ENCODE measurements around the gene MATCAP1. TPM values are rescaled to one million over a fixed set of nuclear protein-coding genes. Genes with fewer than 3 reads are reported as not detected.

The MATCAP1 gene
- 14.8 and 15.3 TPM in 2 replicates for polyA plus RNA-seq (2013)

DNA sequence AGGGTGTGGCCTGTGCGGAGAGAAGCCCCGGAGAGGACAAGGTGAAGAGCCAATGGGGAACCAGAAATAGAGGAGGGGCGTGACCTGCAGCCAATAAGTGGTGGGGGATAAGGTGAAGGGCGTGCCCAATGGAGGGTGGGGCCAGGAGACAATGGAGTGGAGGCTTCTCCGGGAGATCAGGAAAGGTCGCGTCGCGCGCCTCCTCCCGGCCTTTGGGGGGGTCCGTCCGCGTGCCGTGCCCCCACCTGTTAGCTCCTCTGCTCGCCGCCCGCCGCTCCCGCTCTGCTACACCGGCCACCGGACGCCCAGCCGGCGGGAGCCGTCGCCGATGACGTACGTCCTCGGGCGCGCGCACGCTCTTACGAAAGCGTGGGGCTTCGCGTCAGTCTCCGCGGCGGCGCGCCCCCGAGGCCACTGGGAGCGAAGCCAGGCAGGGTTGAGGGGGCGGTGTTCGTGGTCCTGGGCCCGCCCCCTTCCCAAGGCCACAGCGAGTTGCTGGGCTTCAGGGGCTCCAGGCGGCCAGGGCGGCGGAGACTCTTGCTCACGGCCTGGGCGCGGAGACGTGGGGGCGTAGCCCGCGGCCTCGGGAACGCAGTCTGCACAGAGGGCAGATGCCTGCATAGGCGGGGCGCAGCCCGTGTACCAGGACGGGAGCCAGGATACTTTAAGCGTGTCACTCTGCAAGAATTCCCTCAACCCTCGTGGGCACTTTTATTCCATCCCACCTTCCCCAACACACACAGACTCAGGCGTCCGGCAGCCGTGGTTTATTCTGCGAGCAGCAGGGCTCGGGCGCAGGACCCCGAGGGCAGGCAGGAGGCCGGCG is at the start of gene MATCAP1:
MATCAP1 (minus strand) TSS at position 337 of the 826 bp plus-strand sequence. CDS start 3,353 bp downstream, outside the sequence.
- no CpG with 5 or more reads among the region's 77 CpGs for WGBS (ENCODE audit: extremely low coverage, insufficient coverage, insufficient read length)

DNA sequence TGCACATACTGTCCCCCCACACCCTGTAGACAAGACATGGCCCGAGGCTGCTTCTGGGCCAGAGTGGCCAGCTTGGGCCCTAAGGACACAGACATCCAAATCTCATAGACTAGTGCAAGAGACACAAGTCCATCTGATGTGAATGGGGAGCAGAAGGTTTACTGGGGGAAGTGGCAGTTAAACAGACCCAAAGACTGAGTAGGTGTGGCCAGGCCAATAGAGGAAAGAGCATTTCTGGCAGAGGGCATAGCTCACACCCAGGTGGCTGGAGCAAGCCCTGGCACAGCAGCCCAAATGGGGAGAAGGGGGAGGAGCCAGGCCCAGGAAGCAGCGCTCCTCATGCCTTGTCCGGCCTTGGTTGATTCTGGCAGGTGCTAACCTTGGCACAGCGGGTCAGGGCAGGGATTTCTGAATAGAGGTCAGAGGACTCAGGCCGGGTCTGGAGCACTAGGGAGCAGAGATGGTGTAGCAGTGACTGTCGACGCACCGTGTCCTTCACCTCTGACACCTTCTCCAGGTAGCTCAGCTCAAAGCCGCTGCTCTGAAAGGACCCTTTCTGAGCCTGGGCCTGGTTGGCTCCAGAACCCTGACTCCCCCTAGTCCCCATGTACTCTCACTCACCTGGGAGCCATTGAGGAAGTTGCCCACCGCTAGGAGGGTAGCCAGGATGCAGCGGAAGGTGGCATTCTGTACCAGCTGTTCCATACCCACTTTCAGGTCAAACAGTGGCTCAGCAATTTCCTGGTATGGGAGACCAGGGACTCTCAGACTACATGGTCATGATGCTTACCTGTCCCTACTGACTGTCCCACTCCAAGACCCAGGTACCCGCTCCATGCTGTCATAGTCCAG is 47.3 kb upstream of the MATCAP1 start:
- Histone ChIP-seq H3K18ac (ENCODE audit: low read length) (no peak overlapping the region), H2AFZ (ENCODE audit: insufficient read depth, low read length, poor library complexity) (no peak overlapping the region), H2BK120ac (ENCODE audit: insufficient read depth, low read length, poor library complexity) (no peak overlapping the region), H2BK5ac (ENCODE audit: low read depth, low read length, poor library complexity) (no peak overlapping the region), H2BK12ac (ENCODE audit: low read length) (no peak overlapping the region), H3K79me1 (ENCODE audit: low read length) (peaks cover 8% of the 10 kb centered on the region), H3K23ac (ENCODE audit: low read length) (no peak overlapping the region), H4K8ac (ENCODE audit: low read depth, low read length) (no peak overlapping the region), H4K12ac (ENCODE audit: low read depth, low read length) (no peak overlapping the region), H3K14ac (ENCODE audit: low read length) (no peak overlapping the region), H3K9ac (ENCODE audit: low read length) (no peak overlapping the region), H3K27me3 (ENCODE audit: insufficient read depth, low read length) (no peaks in the 10 kb centered on the region), H4K91ac (ENCODE audit: low read depth, low read length) (no peak overlapping the region), H3K4me1 (ENCODE audit: control insufficient read depth in 1 of 2, insufficient read depth in 2 of 2, low read length in 2 of 2) (peaks cover 10 to 12% of the 10 kb centered on the region in 2 experiments), H3K9me3 (ENCODE audit: insufficient read depth, low read depth, low read length) (no peaks in the 10 kb centered on the region), H3K4ac (ENCODE audit: low read depth, low read length) (no peak overlapping the region), H3K79me2 (ENCODE audit: control insufficient read depth, insufficient read depth, low read length, poor library complexity) (peaks cover 9% of the 10 kb centered on the region), H3K4me3 (ENCODE audit: low read depth, low read length) (no peak overlapping the region), H3K4me2 (ENCODE audit: low read length) (no peak overlapping the region), H2AK5ac (ENCODE audit: low read length) (no peak overlapping the region), H3K36me3 (ENCODE audit: control insufficient read depth in 1 of 2, insufficient read depth in 2 of 2, low read length in 2 of 2) (peaks cover 51 to 54% of the 10 kb centered on the region in 2 experiments), H3K27ac (ENCODE audit: low read depth, low read length) (no peak overlapping the region)
- no peak for DNase-seq
- no CpG with 5 or more reads among the region's 12 CpGs for WGBS (ENCODE audit: extremely low coverage, insufficient coverage, insufficient read length)

More for the DNA sequence above, at the start of gene MATCAP1:
- peak within 1 kb of the TSS; percentile 94 for H2AFZ ChIP-seq (ENCODE audit: insufficient read depth, low read length, poor library complexity)
- peak within 1 kb of the TSS; percentile 95 for H3K4me3 ChIP-seq (ENCODE audit: low read depth, low read length)
- peak; percentile 98 to 99 for DNase-seq
- H3K14ac ChIP-seq (ENCODE audit: low read length) = peak within 1 kb of the TSS; percentile 93
- no peaks in the 10 kb centered on the region for H3K36me3 ChIP-seq (ENCODE audit: control insufficient read depth in 1 of 2, insufficient read depth in 2 of 2, low read length in 2 of 2)
- H3K27me3 ChIP-seq (ENCODE audit: insufficient read depth, low read length) = peaks cover 3% of the 10 kb centered on the region
- peak within 1 kb of the TSS; percentile 93 for H4K12ac ChIP-seq (ENCODE audit: low read depth, low read length)
- peaks cover 4% of the 10 kb centered on the region for H3K79me2 ChIP-seq (ENCODE audit: control insufficient read depth, insufficient read depth, low read length, poor library complexity)
- H2BK12ac ChIP-seq (ENCODE audit: low read length) = no peak within 1 kb of the TSS
- peak within 1 kb of the TSS; percentile 94 for H4K8ac ChIP-seq (ENCODE audit: low read depth, low read length)
- H3K9ac ChIP-seq (ENCODE audit: low read length) = peak within 1 kb of the TSS; percentile 81
- no peak within 1 kb of the TSS for H2AK5ac ChIP-seq (ENCODE audit: low read length)
- peak within 1 kb of the TSS; percentile 97 for H4K91ac ChIP-seq (ENCODE audit: low read depth, low read length)
- H3K27ac ChIP-seq (ENCODE audit: low read depth, low read length) = peak within 1 kb of the TSS; percentile 78
- no peak within 1 kb of the TSS for H3K23ac ChIP-seq (ENCODE audit: low read length)
- peak within 1 kb of the TSS; percentile 87 for H2BK120ac ChIP-seq (ENCODE audit: insufficient read depth, low read length, poor library complexity)
- peak within 1 kb of the TSS; percentile 53 for H3K4ac ChIP-seq (ENCODE audit: low read depth, low read length)
- peak within 1 kb of the TSS; percentile 94 for H3K18ac ChIP-seq (ENCODE audit: low read length)
- H2BK5ac ChIP-seq (ENCODE audit: low read depth, low read length, poor library complexity) = peak within 1 kb of the TSS; percentile 97
- peaks cover 9% of the 10 kb centered on the region for H3K9me3 ChIP-seq (ENCODE audit: insufficient read depth, low read depth, low read length)
- H3K4me1 ChIP-seq (ENCODE audit: control insufficient read depth in 1 of 2, insufficient read depth in 2 of 2, low read length in 2 of 2) = peaks cover 26 to 38% of the 10 kb centered on the region in 2 experiments
- H3K4me2 ChIP-seq (ENCODE audit: low read length) = peak within 1 kb of the TSS; percentile 85
- H3K79me1 ChIP-seq (ENCODE audit: low read length) = peaks cover 10% of the 10 kb centered on the region

DNA sequence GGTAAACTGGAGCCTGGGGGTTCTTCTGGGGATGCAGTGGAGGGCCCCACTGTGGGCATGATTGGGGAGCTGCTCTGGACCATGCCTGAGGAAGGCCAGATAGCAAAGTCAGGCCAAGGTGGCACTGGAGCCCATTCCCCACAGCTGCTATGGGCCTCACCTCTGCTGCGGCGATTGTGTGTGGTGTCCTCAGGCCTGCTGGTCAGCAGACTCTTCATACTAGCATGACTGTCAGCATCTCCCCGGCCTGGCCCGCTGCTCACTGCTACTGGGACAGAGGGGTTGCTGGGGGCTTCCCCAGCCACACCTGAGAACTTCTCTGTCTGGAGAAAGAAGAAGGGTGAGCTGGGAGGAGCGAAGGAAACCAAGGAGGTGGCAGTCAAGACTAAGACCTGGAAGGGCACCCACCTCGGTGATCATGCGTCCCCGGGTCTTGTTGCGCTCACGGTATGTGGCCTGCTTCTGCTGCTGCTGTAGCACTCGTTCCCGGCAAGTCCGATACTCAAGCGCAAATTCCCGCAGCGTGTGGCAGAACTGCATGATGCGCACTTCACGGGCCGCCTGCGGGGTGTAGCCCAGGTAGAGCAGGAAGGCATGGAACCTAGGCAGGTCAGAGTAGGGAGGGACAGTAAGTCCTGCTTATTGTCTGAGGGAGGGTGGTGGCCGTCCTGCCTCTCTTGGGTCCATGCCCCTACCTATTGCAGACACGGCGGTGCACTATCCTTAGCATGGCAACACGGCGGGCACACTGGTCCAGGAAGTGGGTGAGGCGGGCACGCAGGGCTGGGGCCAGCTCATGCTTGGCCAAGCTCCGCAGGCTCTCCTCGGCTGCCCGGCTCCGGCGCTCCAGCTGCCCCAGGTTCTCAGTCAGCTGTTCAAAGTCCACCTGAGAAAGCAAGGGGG is 46.4 kb upstream of the MATCAP1 start:
- no peak overlapping the region for H2BK12ac ChIP-seq (ENCODE audit: low read length)
- no peak overlapping the region for H3K27ac ChIP-seq (ENCODE audit: low read depth, low read length)
- no peak overlapping the region for H2AFZ ChIP-seq (ENCODE audit: insufficient read depth, low read length, poor library complexity)
- no peak overlapping the region for H3K4me3 ChIP-seq (ENCODE audit: low read depth, low read length)
- no peak overlapping the region for H3K18ac ChIP-seq (ENCODE audit: low read length)
- H3K23ac ChIP-seq (ENCODE audit: low read length) = no peak overlapping the region
- no peaks in the 10 kb centered on the region for H3K9me3 ChIP-seq (ENCODE audit: insufficient read depth, low read depth, low read length)
- no peak overlapping the region for H2AK5ac ChIP-seq (ENCODE audit: low read length)
- no peak overlapping the region for H3K4me2 ChIP-seq (ENCODE audit: low read length)
- peaks cover 10 to 12% of the 10 kb centered on the region in 2 experiments for H3K4me1 ChIP-seq (ENCODE audit: control insufficient read depth in 1 of 2, insufficient read depth in 2 of 2, low read length in 2 of 2)
- H4K91ac ChIP-seq (ENCODE audit: low read depth, low read length) = no peak overlapping the region
- no peak overlapping the region for H4K8ac ChIP-seq (ENCODE audit: low read depth, low read length)
- H3K79me1 ChIP-seq (ENCODE audit: low read length) = peaks cover 8% of the 10 kb centered on the region
- no peak overlapping the region for H3K9ac ChIP-seq (ENCODE audit: low read length)
- no peak overlapping the region for H3K14ac ChIP-seq (ENCODE audit: low read length)
- peaks cover 9% of the 10 kb centered on the region for H3K79me2 ChIP-seq (ENCODE audit: control insufficient read depth, insufficient read depth, low read length, poor library complexity)
- H2BK5ac ChIP-seq (ENCODE audit: low read depth, low read length, poor library complexity) = no peak overlapping the region
- H3K27me3 ChIP-seq (ENCODE audit: insufficient read depth, low read length) = no peaks in the 10 kb centered on the region
- no peak for DNase-seq
- H3K4ac ChIP-seq (ENCODE audit: low read depth, low read length) = no peak overlapping the region
- no peak overlapping the region for H4K12ac ChIP-seq (ENCODE audit: low read depth, low read length)
- peaks cover 48% of the 10 kb centered on the region in 2 experiments for H3K36me3 ChIP-seq (ENCODE audit: control insufficient read depth in 1 of 2, insufficient read depth in 2 of 2, low read length in 2 of 2)
- no peak overlapping the region for H2BK120ac ChIP-seq (ENCODE audit: insufficient read depth, low read length, poor library complexity)
- no CpG with 5 or more reads among the region's 32 CpGs for WGBS (ENCODE audit: extremely low coverage, insufficient coverage, insufficient read length)

- Histone ChIP-seq H3K9me3 (ENCODE audit: insufficient read depth, low read depth, low read length) (no peaks in the 10 kb centered on the region), H3K4me3 (ENCODE audit: low read depth, low read length) (no peak overlapping the region), H3K4ac (ENCODE audit: low read depth, low read length) (no peak overlapping the region), H4K8ac (ENCODE audit: low read depth, low read length) (no peak overlapping the region), H3K4me2 (ENCODE audit: low read length) (no peak overlapping the region), H3K4me1 (ENCODE audit: control insufficient read depth in 1 of 2, insufficient read depth in 2 of 2, low read length in 2 of 2) (peaks cover 12% of the 10 kb centered on the region in 2 experiments), H3K9ac (ENCODE audit: low read length) (no peak overlapping the region), H3K27ac (ENCODE audit: low read depth, low read length) (no peak overlapping the region), H4K12ac (ENCODE audit: low read depth, low read length) (no peak overlapping the region), H3K36me3 (ENCODE audit: control insufficient read depth in 1 of 2, insufficient read depth in 2 of 2, low read length in 2 of 2) (peaks cover 44% of the 10 kb centered on the region in 2 experiments), H3K79me1 (ENCODE audit: low read length) (peaks cover 8% of the 10 kb centered on the region), H3K27me3 (ENCODE audit: insufficient read depth, low read length) (no peaks in the 10 kb centered on the region), H3K14ac (ENCODE audit: low read length) (no peak overlapping the region), H2AK5ac (ENCODE audit: low read length) (no peak overlapping the region), H2BK5ac (ENCODE audit: low read depth, low read length, poor library complexity) (no peak overlapping the region), H2AFZ (ENCODE audit: insufficient read depth, low read length, poor library complexity) (no peak overlapping the region), H3K23ac (ENCODE audit: low read length) (no peak overlapping the region), H3K79me2 (ENCODE audit: control insufficient read depth, insufficient read depth, low read length, poor library complexity) (peaks cover 9% of the 10 kb centered on the region), H2BK12ac (ENCODE audit: low read length) (no peak overlapping the region), H2BK120ac (ENCODE audit: insufficient read depth, low read length, poor library complexity) (no peak overlapping the region), H3K18ac (ENCODE audit: low read length) (no peak overlapping the region), H4K91ac (ENCODE audit: low read depth, low read length) (no peak overlapping the region)
- no CpG with 5 or more reads among the region's 9 CpGs for WGBS (ENCODE audit: extremely low coverage, insufficient coverage, insufficient read length)
- no peak for DNase-seq
Measured at GRCh38 chr16:67228905-67229304, 45.1 kb upstream of the MATCAP1 start.

Measured in trophoblast cell (in vitro differentiated cells and primary cell).